T follicular helper cell (primary cell): Measurements from ENCODE around the gene CAND2.

Experiments used
- DNase-seq: peaks from one replicate; pipeline ENCODE4 v3.0.0-alpha.2; 2020; ENCODE audit warnings: low read depth

The CAND2 gene

GRCh38 chr3:12807066-12807465 is 10.6 kb downstream of the CAND2 start:
- DNase-seq = no peak

GRCh38 chr3:12807601-12808359 is 11.3 kb downstream of the CAND2 start:
- DNase-seq = no peak

- no peak for DNase-seq
Measured at GRCh38 chr3:12808587-12808986, 12.1 kb downstream of the CAND2 start.

- no peak for DNase-seq
Measured at GRCh38 chr3:12809001-12809400, 12.5 kb downstream of the CAND2 start.

- DNase-seq = no peak
Measured at GRCh38 chr3:12809435-12809834, 13.0 kb downstream of the CAND2 start.

- peak; percentile 90 for DNase-seq
Measured at GRCh38 chr3:12810013-12810780, 13.7 kb downstream of the CAND2 start.

GRCh38 chr3:12810961-12811360 is 14.5 kb downstream of the CAND2 start:
- no peak for DNase-seq

GRCh38 chr3:12812812-12813211 is 16.3 kb downstream of the CAND2 start:
- no peak for DNase-seq

- no peak for DNase-seq
Measured at GRCh38 chr3:12813967-12814366, 17.5 kb downstream of the CAND2 start.

GRCh38 chr3:12815078-12815477 is 18.6 kb downstream of the CAND2 start:
- no peak for DNase-seq

- DNase-seq = no peak
Measured at GRCh38 chr3:12815719-12816118, 19.2 kb downstream of the CAND2 start.

- DNase-seq = no peak
Measured at GRCh38 chr3:12816521-12817342, 20.3 kb downstream of the CAND2 start.

- no peak for DNase-seq
Measured at GRCh38 chr3:12817343-12817710, 20.8 kb downstream of the CAND2 start.

- DNase-seq = no peak
Measured at GRCh38 chr3:12818273-12818672, 21.8 kb downstream of the CAND2 start.

GRCh38 chr3:12818773-12819172 is 22.3 kb downstream of the CAND2 start:
- no peak for DNase-seq

GRCh38 chr3:12822725-12823373 is 26.4 kb downstream of the CAND2 start:
- DNase-seq = no peak

- no peak for DNase-seq
Measured at GRCh38 chr3:12824299-12824698, 27.8 kb downstream of the CAND2 start.

- DNase-seq = no peak
Measured at GRCh38 chr3:12825156-12825555, 28.7 kb downstream of the CAND2 start.

- DNase-seq = no peak
Measured at GRCh38 chr3:12828751-12829150, 32.3 kb downstream of the CAND2 start.

- no peak for DNase-seq
Measured at GRCh38 chr3:12829404-12829803, 32.9 kb downstream of the CAND2 start.

- DNase-seq = no peak
Measured at GRCh38 chr3:12829886-12830784, 33.7 kb downstream of the CAND2 start.
